Right atrium auricular region (tissue), 2 donors: Measurements from ENCODE around the gene H19. TPM values are rescaled to one million over a fixed set of nuclear protein-coding genes. Genes with fewer than 3 reads are reported as not detected.

Experiments
- DNase-seq: peaks from one replicate; pipeline ENCODE4 v3.0.0-alpha.2; 2019; ENCODE audit warnings: low spot score
- H3K27ac ChIP-seq, 2 donors: fragments of 200-600 bp; sonication (generic); 1 replicate in 1 of 2; 2 replicates in 1 of 2; pipeline ENCODE4 v1.5.1; 2016 to 2019
- H3K27me3 ChIP-seq, 2 donors: fragments of 200-600 bp; sonication (generic); one replicate each; pipeline versions ENCODE4 v1.5.1 to v1.6.0; 2017 to 2019
- H3K36me3 ChIP-seq: fragments of 200-600 bp; sonication (generic); one replicate; pipeline ENCODE4 v1.5.1; 2016
- H3K4me1 ChIP-seq, 2 donors: fragments of 200-600 bp; sonication (generic); one replicate each; pipeline versions ENCODE4 v1.5.1 to v1.6.0; 2017 to 2019
- H3K4me3 ChIP-seq, 2 donors: fragments of 200-600 bp; sonication (generic); 1 replicate in 1 of 2; 2 replicates in 1 of 2; pipeline ENCODE4 v1.5.1; 2017 to 2019; ENCODE audit warnings: mild to moderate bottlenecking in 1 of 2, moderate library complexity in 1 of 2
- H3K9me3 ChIP-seq, 2 donors: fragments of 200-600 bp; sonication (generic); one replicate each; pipeline ENCODE4 v1.5.1; 2019
- total RNA-seq, 2 donors: library from RNA; depleted of rRNA; stranded (reverse); fragments of >200 nt; gene quantifications; one replicate each; pipeline ENCODE4 v1.1.0, GENCODE V29; 2016
- TF ChIP-seq, protein P1 (sequence below), 2 donors: fragments of 200-600 bp; sonication (generic); IDR thresholded peaks; one replicate each; pipeline ENCODE4 v1.5.1; 2019; ENCODE audit warnings: antibody characterized with exemption in 2 of 2

The H19 gene
- total RNA-seq, 2 donors from 2014 or later = 449 to 551 TPM

- H3K27me3 ChIP-seq = no peaks in the 10 kb centered on the region
- no peak overlapping the region for H3K4me3 ChIP-seq
- TF ChIP-seq, protein P1, sequence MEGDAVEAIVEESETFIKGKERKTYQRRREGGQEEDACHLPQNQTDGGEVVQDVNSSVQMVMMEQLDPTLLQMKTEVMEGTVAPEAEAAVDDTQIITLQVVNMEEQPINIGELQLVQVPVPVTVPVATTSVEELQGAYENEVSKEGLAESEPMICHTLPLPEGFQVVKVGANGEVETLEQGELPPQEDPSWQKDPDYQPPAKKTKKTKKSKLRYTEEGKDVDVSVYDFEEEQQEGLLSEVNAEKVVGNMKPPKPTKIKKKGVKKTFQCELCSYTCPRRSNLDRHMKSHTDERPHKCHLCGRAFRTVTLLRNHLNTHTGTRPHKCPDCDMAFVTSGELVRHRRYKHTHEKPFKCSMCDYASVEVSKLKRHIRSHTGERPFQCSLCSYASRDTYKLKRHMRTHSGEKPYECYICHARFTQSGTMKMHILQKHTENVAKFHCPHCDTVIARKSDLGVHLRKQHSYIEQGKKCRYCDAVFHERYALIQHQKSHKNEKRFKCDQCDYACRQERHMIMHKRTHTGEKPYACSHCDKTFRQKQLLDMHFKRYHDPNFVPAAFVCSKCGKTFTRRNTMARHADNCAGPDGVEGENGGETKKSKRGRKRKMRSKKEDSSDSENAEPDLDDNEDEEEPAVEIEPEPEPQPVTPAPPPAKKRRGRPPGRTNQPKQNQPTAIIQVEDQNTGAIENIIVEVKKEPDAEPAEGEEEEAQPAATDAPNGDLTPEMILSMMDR (IDR thresholded peaks at IDR 0.05) = no peak
- H3K9me3 ChIP-seq = no peaks in the 10 kb centered on the region
- no peaks in the 10 kb centered on the region for H3K36me3 ChIP-seq
- DNase-seq = peak; percentile 21
- H3K4me1 ChIP-seq = no peaks in the 10 kb centered on the region
- H3K27ac ChIP-seq = no peak overlapping the region
Observed at GRCh38 chr11:1970956-1971355, 26.7 kb downstream of the H19 start.

DNA sequence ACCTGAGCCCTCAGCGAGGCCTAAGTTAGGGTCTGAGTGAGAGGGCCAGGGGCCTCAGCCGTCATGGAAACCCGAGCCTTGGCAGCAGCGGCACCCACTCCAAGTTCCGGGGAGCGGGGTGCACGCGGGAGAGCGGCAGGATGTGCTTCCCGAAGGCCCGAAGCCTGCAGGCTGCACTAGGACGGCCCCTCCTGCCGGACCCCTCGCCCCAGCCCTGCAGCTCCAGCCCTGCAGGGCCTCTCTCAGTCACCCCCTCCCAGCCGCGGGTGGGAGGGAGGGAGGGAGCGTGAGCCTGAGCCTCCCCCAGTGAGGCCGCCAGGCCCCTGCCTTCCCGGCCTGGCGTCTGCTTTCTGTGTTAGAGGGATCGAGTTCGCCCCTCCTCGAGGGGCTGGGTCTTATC, 27.9 kb downstream of the H19 start:
- Histone ChIP-seq H3K36me3 (no peaks in the 10 kb centered on the region), H3K9me3 (no peaks in the 10 kb centered on the region), H3K4me1 (no peaks in the 10 kb centered on the region), H3K27me3 (no peaks in the 10 kb centered on the region), H3K27ac (no peak overlapping the region), H3K4me3 (no peak overlapping the region)
- no peak for DNase-seq
- TF ChIP-seq, protein P1 (IDR thresholded peaks at IDR 0.05) = no peak

DNA sequence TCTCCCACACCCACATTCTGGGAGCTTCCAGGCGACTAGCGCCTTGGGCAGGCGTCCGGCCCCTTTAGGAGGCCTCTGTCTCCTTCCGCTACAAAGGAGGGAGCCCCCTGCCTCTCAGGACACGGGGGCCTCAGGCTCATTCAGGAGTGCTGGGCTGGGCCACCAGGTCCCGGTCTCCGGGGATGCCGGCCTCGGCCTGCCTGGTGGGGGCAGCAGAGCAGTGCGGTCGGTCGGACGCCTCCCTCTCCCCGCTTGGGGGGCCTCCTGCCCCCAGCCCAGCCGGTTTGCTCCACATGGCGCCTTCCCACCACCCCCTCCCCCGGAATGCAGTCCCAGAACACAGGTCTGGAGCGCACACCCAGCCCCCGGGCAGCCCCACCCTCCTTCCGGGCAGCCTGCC, 28.6 kb downstream of the H19 start:
- no peaks in the 10 kb centered on the region for H3K4me1 ChIP-seq
- no peak for DNase-seq
- H3K27me3 ChIP-seq = no peaks in the 10 kb centered on the region
- no peak overlapping the region for H3K4me3 ChIP-seq
- H3K27ac ChIP-seq = no peak overlapping the region
- H3K9me3 ChIP-seq = no peaks in the 10 kb centered on the region
- TF ChIP-seq, protein P1 (IDR thresholded peaks at IDR 0.05) = no peak
- H3K36me3 ChIP-seq = no peaks in the 10 kb centered on the region

DNA sequence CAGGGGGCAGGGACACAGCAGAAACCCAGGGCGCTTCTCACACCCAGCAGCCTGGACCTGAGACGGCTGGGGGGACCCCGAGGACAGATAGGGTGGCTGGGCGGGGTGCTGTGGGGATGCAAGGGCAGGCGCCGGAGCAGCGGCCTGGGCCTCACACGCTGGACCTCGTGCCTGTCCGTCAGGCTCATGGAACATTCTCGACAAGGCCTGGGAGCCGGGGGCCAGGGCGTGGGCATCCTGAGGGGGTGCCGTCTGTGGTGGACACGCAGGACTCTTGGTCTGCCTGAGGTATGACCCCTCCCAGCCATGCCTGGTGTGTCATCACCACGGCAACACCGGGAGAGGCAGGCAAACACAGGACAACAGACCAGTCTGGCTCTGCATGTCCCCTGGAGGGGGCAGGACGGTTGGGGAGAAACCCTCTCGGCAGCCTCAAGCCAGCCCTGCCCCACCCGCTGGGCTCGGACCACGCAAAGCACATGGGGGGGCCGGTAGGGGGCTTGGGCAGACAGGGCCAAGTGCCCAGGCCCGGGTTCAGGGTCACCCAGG, 29.1 kb downstream of the H19 start:
- no peaks in the 10 kb centered on the region for H3K27me3 ChIP-seq
- H3K36me3 ChIP-seq = no peaks in the 10 kb centered on the region
- H3K27ac ChIP-seq = peak overlapping the region in 1 of 2 donors; percentile 53
- H3K9me3 ChIP-seq = no peaks in the 10 kb centered on the region
- TF ChIP-seq, protein P1 (IDR thresholded peaks at IDR 0.05) = no peak
- peak; percentile 53 for DNase-seq
- no peak overlapping the region for H3K4me3 ChIP-seq
- H3K4me1 ChIP-seq = no peaks in the 10 kb centered on the region

DNA sequence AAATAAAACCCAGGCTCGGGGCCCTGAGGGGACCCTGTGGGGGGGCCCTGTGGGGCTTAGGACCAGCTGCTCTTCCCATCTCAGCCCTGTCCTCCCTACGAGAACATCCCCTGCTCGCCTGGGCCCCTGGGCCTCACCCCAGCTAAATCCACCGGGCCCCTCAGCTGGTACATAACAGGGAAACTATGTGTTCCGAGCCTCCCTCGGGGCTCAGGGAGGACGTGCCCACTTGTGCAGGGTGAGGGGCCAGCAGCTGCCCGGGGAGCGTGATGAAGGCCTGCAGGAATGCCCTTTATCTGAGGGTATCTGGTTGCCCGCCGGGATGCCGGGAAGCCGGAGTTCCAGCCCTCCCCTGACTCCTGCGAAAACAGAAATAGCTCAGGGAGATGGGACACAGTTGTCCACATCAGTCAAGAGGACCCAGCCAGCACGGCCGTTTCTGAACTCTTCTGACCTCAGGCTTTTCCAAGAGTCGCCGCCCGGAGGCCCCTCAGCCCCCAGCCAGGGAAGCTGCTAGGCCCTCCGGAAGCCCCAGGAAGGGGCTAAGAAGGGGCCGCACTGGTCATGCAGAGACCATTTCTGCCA, 29.9 kb downstream of the H19 start:
- Histone ChIP-seq H3K4me1 (no peaks in the 10 kb centered on the region), H3K9me3 (no peaks in the 10 kb centered on the region), H3K27ac (no peak overlapping the region), H3K4me3 (no peak overlapping the region), H3K27me3 (no peaks in the 10 kb centered on the region), H3K36me3 (no peaks in the 10 kb centered on the region)
- peak; percentile 38 for DNase-seq
- TF ChIP-seq, protein P1 (IDR thresholded peaks at IDR 0.05) = no peak

DNA sequence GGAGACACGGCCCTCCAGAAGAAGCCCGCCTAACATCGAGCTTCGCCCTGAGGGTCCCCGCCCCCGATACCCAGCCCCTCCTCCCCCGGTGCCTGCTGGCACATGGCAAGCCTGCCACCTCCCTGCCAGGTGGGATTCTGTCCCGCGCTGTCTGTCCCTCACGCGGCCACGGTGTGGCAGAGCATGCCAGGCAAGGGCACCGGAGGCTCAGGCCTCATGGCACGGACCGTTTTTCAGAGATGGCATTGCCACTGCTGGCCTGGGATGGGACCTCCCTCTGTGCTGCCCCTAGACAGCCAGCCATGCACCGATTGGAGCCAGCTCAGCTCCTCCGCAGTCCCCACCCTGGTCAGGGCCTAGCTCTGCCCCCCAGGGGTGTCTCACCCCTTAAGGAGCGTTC, 31.1 kb downstream of the H19 start:
- H3K4me1 ChIP-seq = no peaks in the 10 kb centered on the region
- H3K27ac ChIP-seq = no peak overlapping the region
- peak; percentile 32 for DNase-seq
- no peaks in the 10 kb centered on the region for H3K9me3 ChIP-seq
- TF ChIP-seq, protein P1 (IDR thresholded peaks at IDR 0.05) = no peak
- no peaks in the 10 kb centered on the region for H3K36me3 ChIP-seq
- H3K4me3 ChIP-seq = no peak overlapping the region
- H3K27me3 ChIP-seq = no peaks in the 10 kb centered on the region
